OCI-LY7 (cell line): Measurements from ENCODE around the gene CPZ. TPM values are rescaled to one million over a fixed set of nuclear protein-coding genes. Genes with fewer than 3 reads are reported as not detected.

Experiments used
- total RNA-seq, 2 experiments: library from RNA; depleted of rRNA in 1 of 2; stranded (reverse); fragments of >200 nt in 1 of 2; shearing (Covaris generic) in 1 of 2; gene quantifications; 2 replicates each; pipeline ENCODE4 v1.2.3, GENCODE V29; 2014 to 2022

CPZ gene
- total RNA-seq, 2 experiments from 2014 or later, result not detected

Other genes starting within 250 kb of the CPZ start
- gene ACOX3, start 152.0 kb upstream of the CPZ start, total RNA-seq (2014; rRNA removed; shearing (Covaris generic)), result 10.4 and 12.7 TPM in 2 replicates
- 16.8 and 21.0 TPM in 2 replicates for gene ACOX3, start 152.0 kb upstream of the CPZ start, total RNA-seq (2022)
- 23.0 and 26.6 TPM in 2 replicates for gene TRMT44, start 152.0 kb upstream of the CPZ start, total RNA-seq (2014; rRNA removed; shearing (Covaris generic))
- gene TRMT44, start 152.0 kb upstream of the CPZ start, total RNA-seq (2022), result 23.3 and 28.3 TPM in 2 replicates
- gene GPR78, start 12.4 kb upstream of the CPZ start, total RNA-seq (2014; rRNA removed; shearing (Covaris generic)), result not detected in 2 replicates
- gene GPR78, start 12.4 kb upstream of the CPZ start, total RNA-seq (2022), result not detected in 2 replicates